CD4-positive, alpha-beta T cell treated with Interleukin-4 for 4 hours (primary cell): ENCODE data around the gene PNPLA3.
A peak's percentile ranks its signal among the peaks of the same experiment; 100 is the strongest.

Experiments used
- DNase-seq: peaks from one replicate; pipeline ENCODE4 v3.0.0-alpha.2; 2020

PNPLA3 gene

GRCh38 chr22:43925433-43926348 is 2.1 kb downstream of the PNPLA3 start:
- DNase-seq: no peak

GRCh38 chr22:43926349-43926710 is 2.7 kb downstream of the PNPLA3 start:
- DNase-seq: no peak

- no peak for DNase-seq
Measured at GRCh38 chr22:43928468-43928867, 4.9 kb downstream of the PNPLA3 start.

- no peak for DNase-seq
Measured at GRCh38 chr22:43928908-43929307, 5.3 kb downstream of the PNPLA3 start.

- no peak for DNase-seq
Measured at GRCh38 chr22:43931771-43932170, 8.2 kb downstream of the PNPLA3 start.

GRCh38 chr22:43941449-43941848 is 17.8 kb downstream of the PNPLA3 start:
- DNase-seq: no peak

GRCh38 chr22:43944670-43945430 is 21.2 kb downstream of the PNPLA3 start:
- DNase-seq: no peak

- peak; percentile 49 for DNase-seq
Measured at GRCh38 chr22:43945632-43946383, 22.2 kb downstream of the PNPLA3 start.

- DNase-seq: no peak
Measured at GRCh38 chr22:43946384-43946667, 22.7 kb downstream of the PNPLA3 start.

- DNase-seq: no peak
Measured at GRCh38 chr22:43948836-43949406, 25.3 kb downstream of the PNPLA3 start.

GRCh38 chr22:43951391-43951790 is 27.8 kb downstream of the PNPLA3 start:
- DNase-seq: no peak

- no peak for DNase-seq
Measured at GRCh38 chr22:43951966-43952365, 28.4 kb downstream of the PNPLA3 start.

- DNase-seq: no peak
Measured at GRCh38 chr22:43953988-43954785, 30.6 kb downstream of the PNPLA3 start.

GRCh38 chr22:43955040-43955882 is 31.7 kb downstream of the PNPLA3 start, which contains the start of gene SAMM50:
Gene SAMM50, plus strand, starts transcription at chr22:43955442. Its CDS starts 136 bp downstream, at chr22:43955578.
- peak; percentile 89 for DNase-seq

- peak; percentile 9 for DNase-seq
Measured at GRCh38 chr22:43955883-43956782, 32.5 kb downstream of the PNPLA3 start.

- DNase-seq: no peak
Measured at GRCh38 chr22:43956805-43957463, 33.3 kb downstream of the PNPLA3 start.

GRCh38 chr22:43957871-43958270 is 34.3 kb downstream of the PNPLA3 start:
- DNase-seq: no peak

GRCh38 chr22:43964314-43964857 is 40.8 kb downstream of the PNPLA3 start:
- no peak for DNase-seq

- no peak for DNase-seq
Measured at GRCh38 chr22:43967069-43967468, 43.5 kb downstream of the PNPLA3 start.
